BE2C (cell line): ENCODE data around the gene PTPRG.

Experiments used
- DNase-seq: peaks from one replicate; pipeline ENCODE4 v3.0.0-alpha.2; 2020
- H3K27me3 ChIP-seq: fragments of 250-450 bp; sonication (Bioruptor Pico); 2 replicates; pipeline ENCODE4 v1.5.1; 2020; ENCODE audit warnings: mild to moderate bottlenecking
- H3K36me3 ChIP-seq: fragments of 250-450 bp; sonication (Bioruptor Pico); 2 replicates; pipeline ENCODE4 v1.5.1; 2020; ENCODE audit warnings: mild to moderate bottlenecking
- H3K4me1 ChIP-seq: fragments of 250-450 bp; sonication (Bioruptor Pico); 2 replicates; pipeline ENCODE4 v1.5.1; 2020
- H3K4me3 ChIP-seq: 2 replicates; pipeline ENCODE4 v1.5.1; 2011; ENCODE audit warnings: low read depth, low read length
- H3K9me3 ChIP-seq: fragments of 250-450 bp; sonication (Bioruptor Pico); 2 replicates; pipeline ENCODE4 v1.5.1; 2020
- CTCF ChIP-seq: IDR thresholded peaks from 2 replicates; pipeline ENCODE4 v1.5.1; 2012; ENCODE audit warnings: mild to moderate bottlenecking, low read depth, low read length

The PTPRG gene

GRCh38 chr3:62070891-62071290 lies 509.5 kb downstream of the PTPRG start:
- no peaks in the 10 kb centered on the region for H3K9me3 ChIP-seq
- H3K4me1 ChIP-seq, result no peaks in the 10 kb centered on the region
- H3K4me3 ChIP-seq, result no peak overlapping the region
- no peak for TF ChIP-seq CTCF
- no peaks in the 10 kb centered on the region; the same call in 1 of the 2 replicates for H3K27me3 ChIP-seq
- no peaks in the 10 kb centered on the region for H3K36me3 ChIP-seq
- no peak for DNase-seq

GRCh38 chr3:62073038-62073437 lies 511.7 kb downstream of the PTPRG start:
- Histone ChIP-seq H3K36me3 (no peaks in the 10 kb centered on the region), H3K4me3 (no peak overlapping the region), H3K9me3 (no peaks in the 10 kb centered on the region), H3K27me3 (no peaks in the 10 kb centered on the region), H3K4me1 (no peaks in the 10 kb centered on the region)
- TF ChIP-seq CTCF, result no peak
- DNase-seq, result no peak

- H3K4me1 ChIP-seq, result no peaks in the 10 kb centered on the region
- DNase-seq, result no peak
Observed at GRCh38 chr3:62084558-62084957, 523.2 kb downstream of the PTPRG start.

GRCh38 chr3:62088472-62089104 lies 527.2 kb downstream of the PTPRG start:
- Histone ChIP-seq H3K36me3 (no peaks in the 10 kb centered on the region), H3K9me3 (no peaks in the 10 kb centered on the region), H3K4me1 (no peaks in the 10 kb centered on the region), H3K4me3 (no peak overlapping the region), H3K27me3 (peaks cover 22% of the 10 kb centered on the region)
- TF ChIP-seq CTCF, result no peak
- DNase-seq, result no peak

More at GRCh38 chr3:62084558-62084957, 523.2 kb downstream of the PTPRG start:
- no peak for TF ChIP-seq CTCF
- Histone ChIP-seq H3K27me3 (peaks cover 13% of the 10 kb centered on the region), H3K36me3 (no peaks in the 10 kb centered on the region), H3K9me3 (no peaks in the 10 kb centered on the region), H3K4me3 (no peak overlapping the region)

- Histone ChIP-seq H3K27me3 (peaks cover 20% of the 10 kb centered on the region), H3K36me3 (no peaks in the 10 kb centered on the region), H3K9me3 (no peaks in the 10 kb centered on the region), H3K4me3 (no peak overlapping the region), H3K4me1 (no peaks in the 10 kb centered on the region)
- no peak for DNase-seq
- no peak for TF ChIP-seq CTCF
Observed at GRCh38 chr3:62090066-62090465, 528.7 kb downstream of the PTPRG start.

- DNase-seq, result no peak
- peaks cover 18% of the 10 kb centered on the region for H3K27me3 ChIP-seq
- H3K4me1 ChIP-seq, result no peaks in the 10 kb centered on the region
- H3K9me3 ChIP-seq, result no peaks in the 10 kb centered on the region
- H3K36me3 ChIP-seq, result no peaks in the 10 kb centered on the region
- no peak overlapping the region for H3K4me3 ChIP-seq
- no peak for TF ChIP-seq CTCF
Observed at GRCh38 chr3:62090519-62090918, 529.1 kb downstream of the PTPRG start.
